DND-41 (cell line): ENCODE measurements around the gene C7orf25.

Experiments
- CTCF ChIP-seq: IDR thresholded peaks from 2 replicates; pipeline ENCODE4 v1.5.1; 2012; ENCODE audit warnings: borderline replicate concordance, low read length, moderate library complexity, mild to moderate bottlenecking; ENCODE audit not compliant: poor library complexity, severe bottlenecking; ENCODE audit errors: extremely low read depth
- EZH2 ChIP-seq: IDR thresholded peaks from 3 replicates; pipeline ENCODE4 v1.6.1; 2012; ENCODE audit warnings: borderline replicate concordance, low read depth, mild to moderate bottlenecking, moderate library complexity, low read length, inconsistent platforms; ENCODE audit not compliant: severe bottlenecking

DNA sequence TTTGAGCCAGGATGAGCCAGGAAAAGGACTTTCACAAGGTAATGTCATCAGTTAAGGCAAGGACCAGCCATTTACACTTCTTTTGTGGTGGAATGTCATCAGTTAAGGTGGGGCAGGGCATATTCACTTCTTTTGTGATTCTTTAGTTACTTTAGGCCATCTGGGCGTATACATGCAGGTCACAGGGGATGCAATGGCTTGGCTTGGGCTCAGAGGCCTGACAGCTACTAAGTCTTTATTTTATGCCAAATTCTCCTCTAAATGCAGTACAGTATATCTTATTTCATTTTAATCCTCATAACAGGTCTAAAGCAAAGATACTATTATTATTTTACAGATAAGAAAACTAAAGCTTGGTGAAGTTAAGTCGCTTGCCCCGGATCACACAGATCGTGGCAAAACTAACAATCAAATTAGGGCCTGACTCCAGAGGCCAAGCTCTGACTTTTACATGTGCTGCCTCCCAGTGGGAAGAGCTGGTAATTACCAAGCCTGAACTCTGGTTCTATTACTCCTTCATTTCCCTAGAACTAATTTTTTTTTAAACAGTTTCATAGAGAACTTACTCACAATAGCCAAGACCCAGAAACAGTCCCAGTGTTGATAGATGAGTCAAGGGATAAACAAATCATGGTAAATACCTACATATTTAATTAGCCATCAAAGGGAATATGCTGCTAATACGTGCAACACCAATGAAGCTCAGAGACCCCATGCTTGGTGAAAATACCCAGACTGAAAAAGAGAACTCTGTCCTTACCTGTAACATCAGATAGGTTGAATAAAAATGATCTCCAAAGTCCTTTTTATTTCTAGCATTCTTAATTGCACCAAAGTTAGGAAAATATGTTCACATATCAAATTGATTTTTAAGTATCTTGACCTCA is 35.4 kb downstream of the C7orf25 start:
- peak; percentile 83 for TF ChIP-seq CTCF
- no peak for TF ChIP-seq EZH2
